HCT116 (cell line): ENCODE results near the gene ATRN. TPM values are rescaled to one million over a fixed set of nuclear protein-coding genes. Genes with fewer than 3 reads are reported as not detected.

Source experiments
- ATAC-seq: fragments of 200-7000 bp; cut with Tn5 transposase; 2 replicates; pipeline ENCODE4 v1.9.1; 2020; ENCODE audit warnings: mild to moderate bottlenecking, moderate library complexity
- BruUV-seq: library from RNA; stranded (reverse); fragments of 400-500 nt; replicated peaks from 2 replicates; lab custom pipeline; 2021; lab: Mats Ljungman, UMichigan
- CTCF ChIA-PET: fragments of 300-600 bp; sonication (Branson Sonifier 250); formaldehyde crosslinking; loops from one replicate; lab custom pipeline; 2021; ENCODE audit warnings: antibody characterized with exemption; lab: Charles Lee
- POLR2A ChIA-PET: fragments of 300-600, 350-600 bp; sonication (Branson Sonifier 250); formaldehyde crosslinking; loops from one replicate; lab custom pipeline; 2021; ENCODE audit warnings: antibody characterized with exemption; lab: Charles Lee
- RAD21 ChIA-PET, 2 experiments: fragments of 300-600 bp; sonication (Branson Sonifier 250); formaldehyde crosslinking; loops; one replicate each; lab custom pipeline; 2023; ENCODE audit warnings: low total read pairs in 2 of 2; ENCODE audit not compliant: uncharacterized antibody in 2 of 2, unreplicated experiment in 2 of 2, low non-redundant PET in 1 of 2; lab: Charles Lee
- DNase-seq: peaks from one replicate; pipeline ENCODE4 v3.0.0-alpha.2; 2010; ENCODE audit warnings: low read depth, low spot score
- H2AFZ ChIP-seq: fragments of 200-600 bp; shearing (Covaris generic), sonication (generic); 2 replicates; pipeline ENCODE4 v1.6.1; 2017; ENCODE audit warnings: low read depth, mixed run types, mixed read lengths, antibody characterized with exemption, low read length; ENCODE audit not compliant: poor library complexity, severe bottlenecking
- H3K27ac ChIP-seq: 2 replicates; pipeline ENCODE4 v1.5.1; 2012; ENCODE audit warnings: low read depth, low read length
- H3K27me3 ChIP-seq: fragments of 200-600 bp; sonication (generic); 2 replicates; pipeline ENCODE4 v1.6.1; 2016; ENCODE audit warnings: mixed run types, low read length, mixed read lengths; ENCODE audit not compliant: insufficient read depth
- H3K36me3 ChIP-seq, 2 experiments: fragments of 200-500 bp in 1 of 2; fragments of 200-600 bp in 1 of 2; sonication (Bioruptor generic) in 1 of 2; sonication (generic) in 1 of 2; 2 replicates each; pipeline versions ENCODE4 v1.5.1 to v1.6.1; 2014 to 2016; ENCODE audit warnings: low read length in 2 of 2, inconsistent platforms in 1 of 2, mixed read lengths in 1 of 2, mixed run types in 1 of 2; ENCODE audit not compliant: insufficient read depth in 2 of 2, control insufficient read depth in 1 of 2
- H3K4me1 ChIP-seq, 2 experiments: fragments of 200-600 bp in 1 of 2; sonication (generic) in 1 of 2; 2 replicates each; pipeline versions ENCODE4 v1.5.1 to v1.6.1; 2012 to 2017; ENCODE audit warnings: low read length in 2 of 2, inconsistent platforms in 1 of 2, mild to moderate bottlenecking in 1 of 2, mixed read lengths in 1 of 2, mixed run types in 1 of 2, moderate library complexity in 1 of 2; ENCODE audit not compliant: insufficient read depth in 2 of 2, control insufficient read depth in 1 of 2
- H3K4me2 ChIP-seq: fragments of 200-600 bp; sonication (generic); 2 replicates; pipeline ENCODE4 v1.6.1; 2017; ENCODE audit warnings: mixed run types, low read length, mixed read lengths
- H3K4me3 ChIP-seq, 2 experiments: fragments of 200-600 bp in 1 of 2; sonication (generic) in 1 of 2; replicated peaks in 1 of 2; 2 replicates each; pipeline ENCODE4 v1.5.1; 2011 to 2016; ENCODE audit warnings: low read length in 2 of 2, control low read depth in 1 of 2, low read depth in 1 of 2, mild to moderate bottlenecking in 1 of 2, mixed read lengths in 1 of 2, mixed run types in 1 of 2
- H3K79me2 ChIP-seq: fragments of 200-600 bp; sonication (generic); 2 replicates; pipeline ENCODE4 v1.6.1; 2017; ENCODE audit warnings: mild to moderate bottlenecking, mixed run types, low read length, moderate library complexity, mixed read lengths; ENCODE audit not compliant: insufficient read depth
- H3K9ac ChIP-seq: fragments of 200-600 bp; sonication (generic); 2 replicates; pipeline ENCODE4 v1.6.1; 2016; ENCODE audit warnings: low read length, mixed read lengths
- H3K9me2 ChIP-seq: fragments of 200-600 bp; sonication (generic), shearing (Covaris generic); 2 replicates; pipeline ENCODE4 v1.6.1; 2017; ENCODE audit warnings: mixed run types, mild to moderate bottlenecking, moderate library complexity; ENCODE audit not compliant: insufficient read depth
- H3K9me3 ChIP-seq, 2 experiments: fragments of 200-500 bp in 1 of 2; fragments of 200-600 bp in 1 of 2; sonication (Bioruptor generic) in 1 of 2; sonication (generic) in 1 of 2; 2 replicates each; pipeline ENCODE4 v1.6.1; 2014 to 2017; ENCODE audit warnings: low read length in 2 of 2, mixed read lengths in 2 of 2, inconsistent platforms in 1 of 2, low read depth in 1 of 2, mild to moderate bottlenecking in 1 of 2, mixed run types in 1 of 2, moderate library complexity in 1 of 2; ENCODE audit not compliant: control insufficient read depth in 1 of 2, insufficient read depth in 1 of 2
- H4K20me1 ChIP-seq: fragments of 200-600 bp; sonication (generic), shearing (Covaris generic); 2 replicates; pipeline ENCODE4 v1.6.1; 2017; ENCODE audit warnings: mixed run types, mild to moderate bottlenecking, moderate library complexity; ENCODE audit not compliant: insufficient read depth
- ATF3 ChIP-seq: IDR thresholded peaks from 2 replicates; pipeline ENCODE4 v1.6.1; 2012
- CEBPB ChIP-seq: IDR thresholded peaks from 2 replicates; pipeline ENCODE4 v1.6.1; 2012; ENCODE audit warnings: low read depth
- ELF1 ChIP-seq: IDR thresholded peaks from 2 replicates; pipeline ENCODE4 v1.6.1; 2012; ENCODE audit warnings: low read depth, borderline replicate concordance
- EZH2phosphoT487 ChIP-seq: fragments of 200-600 bp; IDR thresholded peaks from 2 replicates; pipeline ENCODE4 v1.6.1; 2018; ENCODE audit warnings: antibody characterized with exemption, borderline replicate concordance
- FOSL1 ChIP-seq: IDR thresholded peaks from 2 replicates; pipeline ENCODE4 v1.6.1; 2012; ENCODE audit warnings: low read depth
- MAX ChIP-seq: IDR thresholded peaks from 2 replicates; pipeline ENCODE4 v1.6.1; 2012
- POLR2A ChIP-seq: IDR thresholded peaks from 2 replicates; pipeline ENCODE4 v1.7.0; 2011; ENCODE audit warnings: borderline replicate concordance; ENCODE audit not compliant: insufficient read depth, insufficient read length; ENCODE audit errors: extremely low read depth
- POLR2AphosphoS5 ChIP-seq: IDR thresholded peaks from 2 replicates; pipeline ENCODE4 v1.6.1; 2011; ENCODE audit warnings: mild to moderate bottlenecking, low read depth, low read length, moderate library complexity
- RAD21 ChIP-seq: IDR thresholded peaks from 2 replicates; pipeline ENCODE4 v1.6.1; 2012; ENCODE audit warnings: low read depth, mild to moderate bottlenecking
- REST ChIP-seq: IDR thresholded peaks from 2 replicates; pipeline ENCODE4 v1.6.1; 2012; ENCODE audit warnings: low read depth
- SIN3A ChIP-seq: IDR thresholded peaks from 2 replicates; pipeline ENCODE4 v1.6.1; 2012; ENCODE audit warnings: low read depth
- SP1 ChIP-seq: IDR thresholded peaks from 2 replicates; pipeline ENCODE4 v1.6.1; 2012; ENCODE audit warnings: low read depth
- YY1 ChIP-seq: IDR thresholded peaks from 2 replicates; pipeline ENCODE4 v1.6.1; 2011; ENCODE audit warnings: low read length, low read depth, moderate library complexity, mild to moderate bottlenecking; ENCODE audit not compliant: insufficient replicate concordance; ENCODE audit errors: extremely low read depth
- ZBTB33 ChIP-seq: IDR thresholded peaks from 2 replicates; pipeline ENCODE4 v1.6.1; 2011; ENCODE audit warnings: mild to moderate bottlenecking, low read length, moderate library complexity; ENCODE audit not compliant: insufficient replicate concordance; ENCODE audit errors: extremely low read depth
- ZFX ChIP-seq: fragments of 450-650 bp; IDR thresholded peaks from 2 replicates; pipeline ENCODE4 v1.6.1; 2017
- ZNF274 ChIP-seq: fragments of 200-500 bp; sonication (Bioruptor generic); IDR thresholded peaks from 2 replicates; pipeline ENCODE4 v1.6.1; 2014; ENCODE audit warnings: mild to moderate bottlenecking, low read depth, low read length, inconsistent platforms
- intact Hi-C: fragments of 100-400 bp; cut with micrococcal nuclease; formaldehyde crosslinking; loops from 2 replicates; pipeline ENCODE4 v1.10.0; 2022
- total RNA-seq: library from RNA; stranded (reverse); gene quantifications from one replicate; pipeline ENCODE4 v1.2.1, GENCODE V29; 2021; ENCODE audit not compliant: unreplicated experiment

ATRN gene
- total RNA-seq, 1 experiment from 2014 or later, result 24.4 TPM

- Histone ChIP-seq H3K4me2 (no peak overlapping the region), H3K9ac (no peak overlapping the region), H3K27ac (no peak overlapping the region), H4K20me1 (no peaks in the 10 kb centered on the region), H3K9me3 (no peaks in the 10 kb centered on the region), H3K4me3 (no peak overlapping the region), H2AFZ (no peak overlapping the region), H3K36me3 (no peaks in the 10 kb centered on the region), H3K9me2 (no peaks in the 10 kb centered on the region), H3K27me3 (no peaks in the 10 kb centered on the region), H3K79me2 (peaks cover 33% of the 10 kb centered on the region), H3K4me1 (peaks cover under 1 to 16% of the 10 kb centered on the region in 2 experiments; a peak in 3 of 4 replicates)
- RAD21 ChIA-PET, result no interaction called here
- intact Hi-C loops, result no loop called here
- POLR2A ChIA-PET, result no interaction called here
- TF ChIP-seq MAX, result no peak
- no peak for TF ChIP-seq ZBTB33
- TF ChIP-seq SP1, result no peak
- TF ChIP-seq REST, result no peak
- no peak for TF ChIP-seq CEBPB
- TF ChIP-seq ATF3, result no peak
- TF ChIP-seq SIN3A, result no peak
- TF ChIP-seq POLR2A, result no peak
- TF ChIP-seq POLR2AphosphoS5, result no peak
- no peak for TF ChIP-seq RAD21
- no peak for TF ChIP-seq ZNF274
- no peak for TF ChIP-seq ZFX
- no peak for TF ChIP-seq ELF1
- TF ChIP-seq YY1, result no peak
- TF ChIP-seq EZH2phosphoT487, result no peak
- no peak for TF ChIP-seq FOSL1
- no peak for ATAC-seq
- no TSS peak for BruUV-seq
- CTCF ChIA-PET, result no interaction called here
- DNase-seq, result no peak
Measured at GRCh38 chr20:3477861-3478544, 7.2 kb downstream of the ATRN start.
